Measurements from ENCODE around the gene OR5B12. TPM values are rescaled to one million over a fixed set of nuclear protein-coding genes. Genes with fewer than 3 reads are reported as not detected.

OR5B12 gene
- total and polyA plus RNA-seq, 10 of the 15 experiments (the other 5 are each of a cell fraction or from before 2014, with no cell fraction given): 0.29 TPM; not detected in 9

GRCh38 chr11:58446294-58446693 is 4.3 kb upstream of the OR5B12 start (continued):
- TF ChIP-seq EP300 (IDR thresholded peaks at IDR 0.05; ENCODE audit: borderline replicate concordance in 1 of 2, control insufficient read depth in 1 of 2, low read depth in 2 of 2, low read length in 2 of 2) (no peak), SP1 (IDR thresholded peaks at IDR 0.05; ENCODE audit: low read depth, low read length) (no peak), ZNF384 (IDR thresholded peaks at IDR 0.05; ENCODE audit: borderline replicate concordance, low read depth, low read length) (no peak), GABPA (IDR thresholded peaks at IDR 0.05; ENCODE audit: low read depth) (no peak)

GRCh38 chr11:58444300-58444699 is 2.3 kb upstream of the OR5B12 start:
- Histone ChIP-seq H3K9me3 (replicated peaks; ENCODE audit: control insufficient read depth, insufficient read depth, low read length) (no peaks in the 10 kb centered on the region), H3K27ac (ENCODE audit: control insufficient read depth, insufficient read depth) (no peak overlapping the region), H3K4me2 (ENCODE audit: control insufficient read depth, insufficient read depth) (no peak overlapping the region), H3K36me3 (ENCODE audit: control insufficient read depth in 2 of 2, insufficient read depth in 2 of 2, low read length in 1 of 2) (no peaks in the 10 kb centered on the region), H3K9ac (ENCODE audit: control insufficient read depth, insufficient read depth, low read length) (no peak overlapping the region), H3K4me1 (ENCODE audit: control insufficient read depth, insufficient read depth, low read length) (no peaks in the 10 kb centered on the region), H3K4me3 (no peak overlapping the region), H3K27me3 (replicated peaks in 1 of 2; ENCODE audit: control insufficient read depth in 2 of 2, insufficient read depth in 2 of 2, low read length in 1 of 2) (no peaks in the 10 kb centered on the region), H2AFZ (ENCODE audit: control insufficient read depth, low read depth, low read length) (no peak overlapping the region), H4K20me1 (ENCODE audit: control insufficient read depth, insufficient read depth) (no peaks in the 10 kb centered on the region), H3K79me2 (ENCODE audit: control insufficient read depth, insufficient read depth, low read length) (no peaks in the 10 kb centered on the region)
- BruUV-seq (replicated peaks): no TSS peak
- in situ Hi-C loops (cut with MboI): no loop called here
- ChIA-PET RAD21 (ENCODE audit: unreplicated experiment) (no interaction called here), SMC1A (ENCODE audit: uncharacterized antibody, unreplicated experiment) (no interaction called here), POLR2A (no interaction called here), CTCF (no interaction called here)
- FAIRE-seq (no peak), ATAC-seq (no peak), DNase-seq (ENCODE audit: low read depth, low spot score) (no peak)
- intact Hi-C loops (cut with micrococcal nuclease; ENCODE audit: unreplicated experiment): no loop called here
- WGBS (ENCODE audit: insufficient coverage, insufficient replicate concordance, low lambda C conversion rate, missing lambda C conversion rate): 0% methylated on average over 2 of the region's 2 CpGs
- TF ChIP-seq BCLAF1 (IDR thresholded peaks at IDR 0.05) (no peak), TCF7 (IDR thresholded peaks at IDR 0.05; ENCODE audit: borderline replicate concordance) (no peak), BRCA1 (IDR thresholded peaks at IDR 0.05; ENCODE audit: low read depth, low read length) (no peak), SRF (IDR thresholded peaks at IDR 0.05; ENCODE audit: low read depth in 2 of 2, low read length in 2 of 2) (no peak), NFIC (IDR thresholded peaks at IDR 0.05; ENCODE audit: low read depth, low read length) (no peak), ESRRA (IDR thresholded peaks at IDR 0.05; ENCODE audit: low read length) (no peak), BMI1 (IDR thresholded peaks at IDR 0.05; ENCODE audit: borderline replicate concordance) (no peak), RELA (IDR thresholded peaks at IDR 0.05; ENCODE audit: borderline replicate concordance, partially characterized antibody) (no peak), POLR2AphosphoS5 (IDR thresholded peaks at IDR 0.05; ENCODE audit: low read length) (no peak), USF1 (IDR thresholded peaks at IDR 0.05; ENCODE audit: borderline replicate concordance, extremely low read length, insufficient read depth, low read depth, low read length) (no peak)
- TF ChIP-seq, protein P1, sequence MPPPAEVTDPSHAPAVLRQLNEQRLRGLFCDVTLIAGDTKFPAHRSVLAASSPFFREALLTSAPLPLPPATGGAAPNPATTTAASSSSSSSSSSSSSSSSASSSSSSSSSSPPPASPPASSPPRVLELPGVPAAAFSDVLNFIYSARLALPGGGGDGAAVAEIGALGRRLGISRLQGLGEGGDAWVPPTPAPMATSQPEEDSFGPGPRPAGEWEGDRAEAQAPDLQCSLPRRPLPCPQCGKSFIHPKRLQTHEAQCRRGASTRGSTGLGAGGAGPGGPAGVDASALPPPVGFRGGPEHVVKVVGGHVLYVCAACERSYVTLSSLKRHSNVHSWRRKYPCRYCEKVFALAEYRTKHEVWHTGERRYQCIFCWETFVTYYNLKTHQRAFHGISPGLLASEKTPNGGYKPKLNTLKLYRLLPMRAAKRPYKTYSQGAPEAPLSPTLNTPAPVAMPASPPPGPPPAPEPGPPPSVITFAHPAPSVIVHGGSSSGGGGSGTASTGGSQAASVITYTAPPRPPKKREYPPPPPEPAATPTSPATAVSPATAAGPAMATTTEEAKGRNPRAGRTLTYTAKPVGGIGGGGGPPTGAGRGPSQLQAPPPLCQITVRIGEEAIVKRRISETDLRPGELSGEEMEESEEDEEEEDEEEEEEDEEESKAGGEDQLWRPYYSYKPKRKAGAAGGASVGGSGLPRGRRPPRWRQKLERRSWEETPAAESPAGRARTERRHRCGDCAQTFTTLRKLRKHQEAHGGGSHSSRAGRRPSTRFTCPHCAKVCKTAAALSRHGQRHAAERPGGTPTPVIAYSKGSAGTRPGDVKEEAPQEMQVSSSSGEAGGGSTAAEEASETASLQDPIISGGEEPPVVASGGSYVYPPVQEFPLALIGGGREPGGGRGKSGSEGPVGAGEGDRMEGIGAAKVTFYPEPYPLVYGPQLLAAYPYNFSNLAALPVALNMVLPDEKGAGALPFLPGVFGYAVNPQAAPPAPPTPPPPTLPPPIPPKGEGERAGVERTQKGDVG (CRISPR knock-in tag; IDR thresholded peaks at IDR 0.05): no peak
- TF ChIP-seq, protein P2, sequence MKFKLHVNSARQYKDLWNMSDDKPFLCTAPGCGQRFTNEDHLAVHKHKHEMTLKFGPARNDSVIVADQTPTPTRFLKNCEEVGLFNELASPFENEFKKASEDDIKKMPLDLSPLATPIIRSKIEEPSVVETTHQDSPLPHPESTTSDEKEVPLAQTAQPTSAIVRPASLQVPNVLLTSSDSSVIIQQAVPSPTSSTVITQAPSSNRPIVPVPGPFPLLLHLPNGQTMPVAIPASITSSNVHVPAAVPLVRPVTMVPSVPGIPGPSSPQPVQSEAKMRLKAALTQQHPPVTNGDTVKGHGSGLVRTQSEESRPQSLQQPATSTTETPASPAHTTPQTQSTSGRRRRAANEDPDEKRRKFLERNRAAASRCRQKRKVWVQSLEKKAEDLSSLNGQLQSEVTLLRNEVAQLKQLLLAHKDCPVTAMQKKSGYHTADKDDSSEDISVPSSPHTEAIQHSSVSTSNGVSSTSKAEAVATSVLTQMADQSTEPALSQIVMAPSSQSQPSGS (IDR thresholded peaks at IDR 0.05; ENCODE audit: low read length): no peak

Data from GM12878 (cell line).